NCI-H748 treated with DMSO at 0.1 percent for 48 hours (cell line): Measurements from ENCODE around the gene TRIP13.
A peak's percentile ranks its signal among the peaks of the same experiment; 100 is the strongest.
"Not testable (repeated sequence)": the region's sequence is repeated elsewhere in the genome, so short reads cannot be mapped to it uniquely, and the experiment has no call there.

Experiments
- DNase-seq: peaks from one replicate; lab custom pipeline; 2025; lab: John Stamatoyannopoulos, UW

The TRIP13 gene

GRCh38 chr5:891837-892393 is 769 bp upstream of the TRIP13 start:
- DNase-seq, result peak; percentile 43

GRCh38 chr5:893137-893506 is 438 bp downstream of the TRIP13 start:
- DNase-seq, result no peak

GRCh38 chr5:893711-894110 is 1.0 kb downstream of the TRIP13 start:
- DNase-seq, result peak; percentile 79

- DNase-seq, result no peak
Measured at GRCh38 chr5:900781-901180, 8.1 kb downstream of the TRIP13 start.

DNA sequence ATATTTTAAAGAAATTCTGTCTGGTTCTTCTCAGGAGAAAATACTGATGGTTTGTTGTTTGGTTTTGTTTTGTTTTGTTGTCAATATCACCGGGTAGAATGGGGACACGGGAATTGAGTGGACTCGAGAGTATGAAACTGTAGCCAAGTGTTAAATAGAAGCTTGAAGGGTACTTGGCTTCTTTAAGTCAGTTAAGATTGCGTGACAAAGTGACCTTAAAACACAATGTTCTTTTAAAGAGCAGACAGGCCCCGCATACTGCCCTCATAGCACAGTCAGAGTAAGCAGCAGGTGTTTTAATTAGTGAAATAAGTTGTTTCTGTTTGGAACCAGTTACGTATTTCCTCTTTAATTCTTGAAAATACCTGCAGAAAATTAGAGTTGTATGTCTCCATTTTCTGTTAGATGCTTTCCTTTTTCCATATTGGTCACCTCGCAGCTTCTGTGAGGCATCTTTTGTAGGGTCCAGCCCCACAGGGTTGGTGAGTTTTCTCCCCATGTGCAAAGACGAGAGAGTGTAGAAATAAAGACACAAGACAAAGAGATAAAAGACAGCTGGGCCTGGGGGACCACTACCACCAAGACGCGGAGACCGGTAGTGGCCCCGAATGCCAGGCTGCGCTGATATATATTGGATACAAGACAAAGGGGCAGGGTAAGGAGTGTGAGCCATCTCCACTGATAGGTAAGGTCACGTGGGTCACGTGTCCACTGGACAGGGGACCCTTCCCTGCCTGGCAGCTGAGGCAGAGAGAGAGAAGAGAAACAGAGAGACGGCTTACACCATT is 9.6 kb downstream of the TRIP13 start:
- no peak for DNase-seq

DNA sequence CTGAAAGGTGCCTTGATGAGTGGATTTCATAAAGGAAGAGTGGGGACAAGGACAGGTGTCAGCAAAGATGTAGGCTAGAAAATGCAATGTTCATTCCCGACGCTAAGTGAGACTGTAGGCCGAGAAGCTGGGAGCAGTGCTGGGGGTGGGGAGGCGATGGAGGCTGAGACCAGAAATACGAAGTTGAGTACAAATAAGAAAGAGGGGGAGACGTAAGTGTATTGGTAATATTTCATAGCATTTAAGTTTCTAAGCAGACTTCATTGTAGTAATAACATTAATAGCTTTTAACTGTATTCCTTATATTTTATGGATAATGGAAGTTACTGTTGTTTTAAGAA is 11.0 kb downstream of the TRIP13 start:
- no peak for DNase-seq

DNA sequence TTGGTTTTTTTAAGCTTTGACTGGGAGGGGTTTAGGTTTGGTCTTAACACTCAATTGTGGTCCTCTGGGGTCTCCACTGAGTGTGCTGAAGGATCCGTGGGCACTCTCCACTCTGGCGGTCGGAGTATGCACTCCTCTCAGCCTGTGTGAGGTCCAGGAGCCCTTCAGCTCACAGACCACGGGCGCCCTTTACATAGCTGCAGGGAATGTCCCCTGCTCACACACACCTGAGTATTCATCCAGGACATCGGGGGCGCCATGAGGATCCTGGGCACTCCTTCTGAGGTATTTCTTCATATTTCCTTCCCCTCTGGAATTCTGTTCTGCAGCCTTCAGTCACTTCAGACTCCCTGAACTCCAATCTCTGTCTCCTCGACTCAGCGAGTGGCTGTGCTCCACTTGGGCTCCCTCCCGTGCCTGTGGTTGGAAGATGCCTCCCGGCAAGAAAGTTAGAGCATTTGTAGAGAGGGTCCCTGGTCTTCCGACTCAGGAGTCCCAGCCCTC is 12.5 kb downstream of the TRIP13 start:
- DNase-seq, result no peak

GRCh38 chr5:907366-907910 is 14.8 kb downstream of the TRIP13 start:
- no peak for DNase-seq

DNA sequence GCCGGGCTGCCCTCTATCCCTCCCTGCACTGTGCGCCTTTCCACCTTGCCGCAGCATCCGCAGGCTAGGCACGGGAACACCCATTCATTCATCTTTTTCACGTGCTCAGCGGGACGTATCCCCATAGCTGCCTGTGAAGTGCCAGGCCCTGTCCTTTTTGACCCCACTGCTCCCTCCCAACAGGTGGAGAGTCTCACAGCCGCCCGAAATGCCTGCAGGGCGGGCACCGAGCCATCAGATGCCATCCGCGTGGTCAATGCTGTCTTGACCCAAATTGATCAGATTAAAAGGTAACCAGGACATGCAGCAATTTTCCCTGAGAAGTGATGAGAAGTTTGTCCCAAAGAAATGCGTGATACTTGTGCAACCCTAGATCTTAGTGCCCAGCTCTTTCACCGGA is 15.5 kb downstream of the TRIP13 start:
- no peak for DNase-seq

- DNase-seq, result no peak
Measured at GRCh38 chr5:909086-909485, 16.4 kb downstream of the TRIP13 start.

- DNase-seq, result no peak
Measured at GRCh38 chr5:909994-910768, 17.5 kb downstream of the TRIP13 start.

GRCh38 chr5:910769-911160 is 18.1 kb downstream of the TRIP13 start:
- DNase-seq, result no peak

- no peak for DNase-seq
Measured at GRCh38 chr5:911601-912000, 18.9 kb downstream of the TRIP13 start.

DNA sequence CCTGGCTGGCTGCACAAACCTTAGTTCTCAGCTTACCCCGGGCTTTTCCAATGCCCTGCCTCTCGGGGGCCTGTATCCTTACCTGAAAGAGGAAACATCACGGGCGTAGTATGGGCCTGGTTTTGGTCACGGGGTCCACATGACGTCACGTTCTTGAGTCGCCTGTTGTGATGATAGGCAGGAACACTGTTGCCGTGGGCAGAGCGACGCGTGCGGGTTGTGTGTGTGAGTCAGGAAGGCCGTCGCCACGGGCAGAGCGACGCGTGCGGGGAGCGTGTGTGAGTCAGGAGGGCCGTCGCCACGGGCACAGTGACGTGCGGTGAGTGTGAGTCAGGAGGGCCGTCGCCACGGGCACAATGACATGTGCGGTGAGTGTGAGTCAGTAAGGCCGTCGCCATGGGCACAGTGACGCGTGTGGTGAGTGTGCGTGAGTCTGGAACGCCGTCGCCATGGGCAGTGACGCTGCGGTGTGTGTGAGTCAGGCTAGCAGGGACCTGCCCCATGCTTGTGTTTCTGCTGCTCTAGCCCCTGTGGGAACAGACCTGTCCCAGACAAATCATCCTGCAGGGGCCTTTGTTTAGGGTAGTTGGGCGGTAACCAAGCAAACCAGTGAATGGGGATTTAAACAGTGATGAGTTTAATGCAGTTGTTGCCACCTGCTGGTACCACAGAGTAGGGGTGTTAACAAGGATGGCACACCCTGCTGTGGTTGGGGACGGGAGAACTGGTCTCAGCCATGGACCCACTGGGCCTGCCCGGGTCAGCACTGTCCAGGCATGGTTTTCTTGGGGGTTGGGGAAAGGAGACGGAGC is 19.8 kb downstream of the TRIP13 start:
- no peak for DNase-seq

DNA sequence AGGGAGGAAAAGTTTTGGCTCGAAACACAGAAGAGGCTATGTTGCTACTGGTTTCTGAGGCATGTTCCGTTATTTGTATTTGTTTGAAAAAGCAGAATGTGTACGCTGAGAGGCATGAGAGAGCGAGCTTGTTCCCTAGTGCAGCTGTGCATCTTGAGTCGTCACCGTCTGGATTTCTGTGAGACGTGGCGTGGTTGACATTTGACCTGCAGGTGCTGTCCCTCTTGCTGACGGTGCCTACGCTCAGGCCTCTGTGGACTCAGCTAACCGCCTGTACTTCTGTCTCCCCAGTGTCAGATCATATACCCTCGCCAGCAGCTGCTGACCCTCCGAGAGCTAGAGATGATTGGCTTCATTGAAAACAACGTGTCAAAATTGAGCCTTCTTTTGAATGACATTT is 21.5 kb downstream of the TRIP13 start:
- DNase-seq, result no peak

DNA sequence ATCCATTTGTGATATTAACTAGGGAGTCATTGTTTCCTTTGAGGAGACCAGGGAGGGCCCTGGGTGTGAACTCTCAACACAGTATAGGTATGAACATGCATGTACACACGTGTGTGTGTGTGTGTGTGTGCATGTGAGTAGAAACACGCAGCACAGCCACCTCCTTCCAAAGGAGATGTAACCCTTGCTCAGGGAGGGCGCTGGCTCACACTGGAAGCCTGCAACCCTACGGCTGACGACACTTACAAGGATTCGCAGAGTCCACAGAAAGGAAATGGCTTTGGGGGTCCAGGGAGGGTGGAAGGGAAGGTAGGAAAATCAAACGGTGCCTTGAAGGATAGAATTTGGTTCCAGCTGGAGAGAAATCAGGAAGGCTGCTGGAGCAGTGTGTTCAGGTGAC is 21.9 kb downstream of the TRIP13 start:
- no peak for DNase-seq

GRCh38 chr5:915346-915745 is 22.7 kb downstream of the TRIP13 start:
- DNase-seq, result not testable (repeated sequence)

GRCh38 chr5:915946-916345 is 23.3 kb downstream of the TRIP13 start:
- DNase-seq, result no peak

GRCh38 chr5:916441-917293 is 24.0 kb downstream of the TRIP13 start:
- DNase-seq, result no peak

GRCh38 chr5:918717-919116 is 26.0 kb downstream of the TRIP13 start:
- DNase-seq, result not testable (repeated sequence)
